HG02840 (cell line): ENCODE data around the gene PARD3.

Experiments used
- ATAC-seq: cut with Tn5 transposase; IDR thresholded peaks from one replicate; pipeline ENCODE4 v1.9.1; 2021; ENCODE audit warnings: mild to moderate bottlenecking, moderate library complexity, moderate number of reproducible peaks; ENCODE audit not compliant: unreplicated experiment, low FRiP score

Gene PARD3

DNA sequence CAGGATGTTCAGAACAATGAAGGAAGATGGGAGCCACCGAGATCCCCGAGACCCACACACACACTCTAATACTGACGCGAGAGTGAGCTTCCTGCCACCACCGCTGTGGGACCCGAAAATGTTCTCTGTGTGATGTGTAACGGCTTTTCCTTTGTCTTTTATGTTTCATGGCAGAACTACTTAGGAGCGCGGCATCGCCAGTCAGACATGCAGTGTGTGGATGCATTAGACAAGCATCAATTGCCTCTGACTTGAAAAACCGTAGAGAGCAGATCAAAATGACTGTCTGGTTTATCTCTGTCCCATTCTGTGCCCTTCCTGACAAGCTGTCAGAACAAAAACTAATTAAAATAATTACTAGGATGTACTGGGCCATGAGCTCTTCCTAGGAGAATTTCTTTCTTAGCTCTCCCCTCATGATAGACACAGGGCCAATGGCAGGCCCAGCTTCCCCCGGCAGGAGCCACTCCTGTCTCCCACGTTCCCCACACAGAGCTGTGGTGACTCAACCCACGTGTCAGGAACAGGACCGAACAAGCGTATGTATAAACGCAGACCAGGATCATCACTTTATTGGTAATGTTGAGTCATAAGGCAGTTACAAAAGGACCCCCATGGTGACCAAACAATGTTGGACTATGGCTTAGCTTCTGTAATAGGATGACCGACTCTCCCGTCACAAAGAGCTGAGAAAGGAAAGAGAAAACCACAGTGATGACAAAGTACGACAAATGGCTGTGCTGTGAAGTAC lies 705.0 kb downstream of the PARD3 start:
- no peak for ATAC-seq

DNA sequence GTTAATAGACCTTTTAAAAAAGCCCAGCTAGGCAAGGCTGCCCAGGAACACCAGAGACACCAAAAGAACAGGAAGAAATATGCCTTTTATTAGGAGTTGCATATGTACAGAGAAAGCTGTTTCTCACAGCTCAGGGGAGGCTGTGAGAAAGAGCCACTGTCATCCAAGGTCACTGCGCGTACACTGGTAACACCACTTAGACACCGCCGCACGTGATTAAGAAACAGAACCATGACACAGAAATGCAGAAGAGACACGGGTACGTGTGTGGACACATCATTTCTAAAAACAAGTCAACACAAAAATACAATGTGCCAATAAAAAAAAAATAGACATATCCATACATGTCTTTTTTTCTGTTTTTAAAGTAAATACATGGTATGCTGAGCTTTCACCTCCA lies 705.6 kb downstream of the PARD3 start:
- no peak for ATAC-seq

DNA sequence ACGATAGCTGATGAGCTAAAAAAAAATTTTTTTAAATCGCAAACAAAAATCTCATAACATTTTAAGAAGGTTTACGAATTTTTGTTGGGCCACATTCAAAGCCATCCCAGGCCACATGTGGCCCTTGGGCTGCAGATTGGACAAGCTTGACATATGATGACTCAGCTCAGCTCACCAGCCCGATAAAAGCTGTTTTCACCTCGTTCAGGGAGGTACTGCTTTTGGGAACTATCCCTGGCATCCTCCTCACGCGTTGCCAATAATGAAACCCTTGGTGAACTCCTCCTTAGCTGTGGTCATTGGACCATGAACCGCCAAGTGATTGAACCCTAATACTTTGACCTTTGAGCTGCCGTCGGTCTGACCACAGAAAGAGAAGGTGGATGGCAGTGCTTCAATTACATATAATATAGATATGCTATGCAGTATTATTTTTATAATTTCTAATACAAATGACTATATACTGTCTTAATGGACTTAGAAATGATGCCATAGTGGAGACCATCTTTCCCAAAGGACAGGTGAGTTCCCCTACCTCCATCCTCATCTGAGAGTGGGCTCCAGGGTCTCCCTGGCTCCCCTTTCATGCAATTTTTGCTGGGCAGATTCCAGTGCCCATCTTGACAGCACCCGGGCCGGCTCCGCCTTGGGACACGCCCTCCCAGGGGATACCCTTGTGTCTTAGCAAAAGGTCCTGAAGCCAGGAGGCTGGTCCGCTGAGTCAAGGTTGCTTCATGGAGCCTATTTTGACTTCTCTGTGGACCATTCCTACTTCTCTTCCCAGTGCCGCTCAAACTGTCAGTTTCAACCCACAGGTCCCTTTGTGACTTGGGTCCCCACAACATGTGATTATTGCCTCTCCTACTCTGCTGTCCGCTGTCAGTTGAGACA lies 707.2 kb downstream of the PARD3 start:
- ATAC-seq: no peak

DNA sequence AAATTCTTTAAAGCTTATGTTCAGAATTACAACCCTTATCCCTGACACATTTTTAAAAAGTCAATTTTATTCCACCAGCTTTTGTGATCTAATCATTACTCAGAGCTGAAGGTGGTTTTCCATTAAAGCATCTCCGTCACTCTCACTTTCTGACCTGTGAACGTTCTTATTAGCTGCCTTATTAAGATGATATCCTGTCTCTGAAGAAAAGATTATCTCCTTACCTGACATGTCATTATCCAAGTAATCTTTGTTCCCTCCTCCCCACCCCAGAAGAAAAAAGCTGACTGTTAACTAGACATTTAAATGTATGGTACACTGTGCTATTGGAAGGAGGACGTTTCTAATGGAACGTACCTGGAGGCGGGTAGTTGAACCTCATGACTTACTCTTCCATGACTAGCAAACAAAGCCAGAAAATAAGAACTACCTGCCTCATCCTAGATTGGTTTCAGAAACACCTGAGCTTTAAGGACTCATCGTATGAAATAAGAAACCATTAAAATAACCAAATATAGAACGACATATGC lies 708.7 kb downstream of the PARD3 start:
- ATAC-seq: no peak

DNA sequence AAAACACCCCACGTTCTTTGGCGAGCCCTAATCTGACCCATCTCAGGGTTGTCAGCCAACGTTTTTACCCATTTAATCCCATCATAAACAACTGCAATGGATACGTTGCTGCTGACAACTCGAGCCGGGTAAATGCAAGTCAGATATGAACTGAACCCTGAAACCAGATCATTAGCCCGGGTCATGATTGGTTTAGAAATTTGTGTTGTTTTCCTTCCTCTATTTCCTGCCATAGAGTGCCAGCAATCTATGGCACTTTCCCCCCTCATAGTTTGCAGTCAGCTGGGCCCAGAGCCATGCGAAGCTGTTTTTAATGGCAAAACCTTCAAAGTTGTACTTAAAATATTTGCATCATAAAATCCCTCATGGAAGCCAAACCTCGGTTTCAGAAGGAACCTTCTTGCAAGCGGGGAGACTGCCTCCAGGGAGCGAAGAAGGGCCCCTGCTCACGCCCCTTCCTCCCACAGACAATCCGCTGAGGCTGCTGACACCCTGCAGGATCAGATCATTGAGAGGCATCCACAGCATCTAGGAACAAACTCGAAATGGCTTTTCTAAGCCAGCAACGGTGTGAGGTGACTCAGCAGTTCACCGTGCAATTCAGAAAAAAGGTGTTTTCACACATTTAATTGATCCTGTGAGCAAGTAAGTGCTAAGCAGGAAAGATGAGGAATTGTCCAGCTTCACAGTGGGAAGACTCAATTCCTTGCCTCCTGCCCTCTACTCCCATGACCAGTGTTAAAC lies 710.1 kb downstream of the PARD3 start:
- no peak for ATAC-seq

DNA sequence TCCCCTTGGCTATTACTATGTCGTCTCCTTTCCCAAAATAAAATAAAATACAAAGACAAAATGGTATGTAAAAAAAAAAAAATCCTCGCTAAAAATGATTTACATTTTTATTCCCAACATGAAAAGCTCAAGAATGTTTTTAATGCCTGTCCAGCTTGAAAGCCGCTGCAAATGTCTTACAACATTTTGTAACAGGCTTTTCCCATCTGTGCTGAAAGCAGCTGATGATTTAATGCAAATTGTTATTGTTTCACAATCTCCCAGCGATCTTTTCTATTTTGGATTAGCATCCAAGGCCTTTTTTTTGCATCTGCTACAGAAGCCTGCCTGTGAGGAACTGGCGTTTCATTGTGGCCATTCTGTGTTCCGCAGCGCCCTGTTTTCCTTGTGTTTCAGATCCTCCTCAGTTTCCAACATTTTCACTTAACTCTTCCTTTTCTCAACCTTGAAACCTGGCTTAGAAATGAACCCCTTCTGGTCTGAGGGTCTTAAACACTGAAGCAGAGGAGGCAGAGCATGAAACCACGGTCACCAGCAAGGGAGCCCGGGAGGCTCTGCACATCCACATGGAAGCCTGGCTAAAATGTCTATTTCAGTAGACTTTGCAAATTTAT lies 712.1 kb downstream of the PARD3 start:
- no peak for ATAC-seq

DNA sequence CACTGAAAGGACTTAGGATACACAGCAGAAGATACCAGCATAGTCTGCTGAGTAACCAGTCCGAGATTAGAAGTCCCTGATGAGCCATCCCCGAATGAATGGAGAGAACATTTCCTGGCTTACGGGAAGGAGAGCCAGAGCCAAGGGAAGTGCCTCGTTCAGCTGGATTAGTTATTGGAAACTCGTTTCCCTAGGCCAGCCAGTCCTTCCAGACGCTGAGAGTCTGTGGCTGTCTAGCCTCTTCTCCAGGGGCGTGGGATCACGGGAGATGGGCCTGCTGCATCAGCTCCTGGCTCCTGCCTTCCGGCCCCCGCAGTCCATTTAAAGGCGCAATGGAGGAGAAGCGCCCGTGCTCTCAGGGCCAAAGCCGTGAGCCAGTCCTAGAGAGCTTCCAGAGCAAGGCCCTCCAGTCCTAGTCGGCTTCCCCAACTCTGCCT lies 712.8 kb downstream of the PARD3 start:
- ATAC-seq: no peak

DNA sequence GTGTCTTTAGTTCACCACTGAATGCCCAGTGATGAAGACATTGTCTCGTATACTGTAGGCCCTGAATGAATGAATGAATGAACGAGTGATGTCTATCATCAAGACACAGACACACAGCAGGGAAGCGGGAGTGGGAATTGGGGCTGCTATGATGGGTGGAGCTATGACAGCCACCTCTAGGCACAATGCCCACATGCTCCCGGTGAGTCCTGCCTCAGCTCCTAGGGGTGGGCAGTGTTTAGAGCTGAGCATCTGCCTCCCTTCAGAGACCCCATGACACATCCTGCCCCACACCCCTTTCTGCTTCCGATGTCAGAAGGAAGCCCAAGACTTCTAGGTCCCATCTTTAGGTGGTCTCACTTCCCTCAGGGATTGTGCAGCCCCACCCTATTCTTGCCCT lies 714.1 kb downstream of the PARD3 start:
- ATAC-seq: no peak

DNA sequence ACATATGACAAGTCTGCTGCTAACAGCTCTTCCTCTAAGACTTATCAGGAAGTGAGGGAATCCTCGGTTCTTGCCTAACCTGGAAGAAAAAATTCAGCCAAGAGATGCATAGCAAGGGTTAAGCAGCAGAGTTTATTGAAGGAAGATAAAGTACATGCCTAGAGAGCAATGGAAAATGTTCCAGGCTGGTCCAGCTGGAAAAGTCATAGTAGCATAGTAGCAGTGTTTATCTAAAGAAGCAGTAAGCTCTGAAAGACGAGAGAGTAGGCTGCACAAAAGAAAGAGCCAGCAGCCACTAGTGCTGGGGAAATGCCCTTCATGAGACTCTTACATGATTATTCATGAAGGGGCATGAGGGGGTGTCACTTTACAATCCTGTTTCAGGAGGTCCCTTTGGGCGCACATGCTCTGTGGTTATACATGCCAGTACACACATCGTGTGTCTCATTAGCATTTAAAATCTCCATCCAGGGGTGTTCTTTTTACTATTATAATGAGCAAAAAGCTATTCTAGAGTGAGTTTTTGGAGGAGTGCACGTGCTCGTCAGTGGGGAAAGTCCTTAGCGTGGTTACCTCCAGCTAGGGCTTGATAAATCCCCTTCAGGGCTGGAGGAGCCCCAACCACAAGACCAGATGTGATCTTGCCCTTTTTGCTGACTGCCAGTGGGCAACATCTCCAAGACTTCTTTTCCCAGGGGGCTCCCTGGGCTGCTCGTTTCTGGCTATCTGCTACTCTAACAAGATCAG lies 716.1 kb downstream of the PARD3 start:
- no peak for ATAC-seq

DNA sequence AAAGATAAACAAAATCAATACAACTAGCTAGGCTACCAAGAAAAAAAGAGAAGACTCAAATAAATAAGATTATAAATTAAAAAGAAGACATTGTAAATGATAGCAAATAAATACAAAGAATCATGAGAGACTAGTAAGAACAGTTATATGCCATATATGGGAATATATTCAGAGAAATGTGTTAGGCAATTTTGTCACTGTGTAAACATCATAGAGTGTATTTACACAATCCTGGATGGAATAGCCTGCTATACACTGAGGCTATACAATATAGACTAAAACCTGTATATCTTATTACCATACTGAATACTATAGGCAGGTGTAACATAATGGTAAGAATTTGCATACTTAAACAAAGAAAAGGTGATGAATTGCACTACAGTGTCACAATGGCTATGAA lies 717.4 kb downstream of the PARD3 start:
- ATAC-seq: no peak

DNA sequence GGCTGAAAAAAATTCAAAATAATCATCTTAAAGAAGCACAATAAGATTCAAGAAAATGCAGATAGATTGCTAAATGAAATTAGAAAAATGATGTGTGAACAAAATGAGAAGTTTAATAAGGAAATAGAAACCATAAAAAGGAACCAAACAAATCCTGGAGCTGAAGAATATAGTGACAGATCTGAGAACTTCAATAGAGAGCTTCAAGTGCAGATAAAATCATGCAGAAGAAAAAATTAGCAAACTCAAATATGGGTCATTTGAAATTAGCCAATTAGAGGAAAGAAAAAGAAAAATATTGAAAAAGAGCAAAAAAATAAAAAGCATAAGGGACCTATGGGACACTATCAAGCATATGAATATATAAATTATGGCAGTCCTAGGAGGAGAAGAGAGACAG lies 720.1 kb downstream of the PARD3 start:
- ATAC-seq: no peak

DNA sequence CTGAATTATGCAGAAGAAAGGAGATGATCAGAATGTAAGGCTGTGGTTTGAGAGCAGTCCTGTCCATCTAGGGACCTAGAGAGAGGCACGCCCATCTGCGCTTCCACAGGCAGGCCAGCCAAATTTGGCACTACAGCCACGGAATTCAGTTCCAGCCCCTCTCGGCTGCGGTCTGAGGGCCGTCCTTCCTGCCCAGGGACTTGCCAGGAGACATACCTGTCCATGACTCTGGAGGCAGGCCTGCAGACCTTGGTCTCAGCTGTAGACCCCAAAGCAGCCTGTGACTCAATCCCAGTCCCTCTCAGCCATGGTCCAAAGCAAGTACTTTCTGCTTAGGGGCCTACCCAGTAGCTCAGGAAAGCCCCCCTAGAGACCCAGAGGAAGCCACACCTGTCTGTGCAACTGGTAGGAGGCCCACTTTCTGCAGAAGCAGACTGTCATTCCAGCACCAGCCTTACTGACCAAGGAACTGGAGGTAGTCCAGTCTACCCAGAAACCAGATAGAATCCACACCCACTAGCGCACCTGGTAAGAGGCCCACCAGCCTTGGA lies 720.9 kb downstream of the PARD3 start:
- ATAC-seq: no peak

DNA sequence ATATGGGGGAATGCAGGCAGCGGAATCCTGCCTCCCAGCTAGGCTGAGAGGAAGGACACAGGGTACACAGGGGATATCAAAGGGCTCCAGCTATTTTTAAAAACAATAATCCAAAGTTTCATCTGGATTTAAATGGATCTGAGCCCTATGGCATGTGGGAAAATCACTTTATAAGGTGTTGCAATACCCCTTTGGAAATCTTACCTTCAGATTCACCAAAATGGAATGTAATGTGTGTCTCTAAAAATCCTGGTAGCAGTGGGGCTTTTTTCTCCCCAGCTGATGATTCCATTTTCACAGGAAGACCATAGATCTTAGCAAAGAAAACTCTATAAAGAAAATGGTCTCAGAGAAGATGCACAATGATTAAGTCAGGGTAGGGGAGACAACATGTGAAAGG lies 722.2 kb downstream of the PARD3 start:
- ATAC-seq: no peak

DNA sequence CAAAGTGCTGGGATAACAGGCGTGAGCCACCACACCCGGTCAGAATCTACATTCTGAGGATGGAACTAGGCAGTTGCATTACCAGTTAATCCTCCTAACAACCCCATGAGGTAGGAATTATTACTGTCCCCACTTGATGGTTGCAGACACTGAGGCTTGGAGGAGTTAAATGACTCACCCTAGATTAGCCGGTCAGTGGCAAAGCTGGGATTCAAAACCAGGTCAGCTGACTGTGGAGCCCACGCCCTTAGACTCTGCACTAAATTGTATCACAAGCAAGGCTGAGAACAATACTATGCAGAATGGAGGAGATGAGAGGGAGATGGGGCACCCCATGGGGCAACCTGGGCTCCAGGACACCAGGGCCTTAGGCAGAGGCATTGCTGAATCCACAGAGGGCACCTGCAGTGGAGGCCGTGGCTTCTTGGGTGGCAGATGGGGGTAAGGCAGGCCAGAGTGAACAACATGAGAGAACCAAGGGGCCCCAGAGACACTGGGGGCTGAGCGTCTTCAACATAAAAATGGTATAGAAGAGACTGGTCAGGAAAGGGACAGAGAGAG lies 723.4 kb downstream of the PARD3 start:
- ATAC-seq: no peak

DNA sequence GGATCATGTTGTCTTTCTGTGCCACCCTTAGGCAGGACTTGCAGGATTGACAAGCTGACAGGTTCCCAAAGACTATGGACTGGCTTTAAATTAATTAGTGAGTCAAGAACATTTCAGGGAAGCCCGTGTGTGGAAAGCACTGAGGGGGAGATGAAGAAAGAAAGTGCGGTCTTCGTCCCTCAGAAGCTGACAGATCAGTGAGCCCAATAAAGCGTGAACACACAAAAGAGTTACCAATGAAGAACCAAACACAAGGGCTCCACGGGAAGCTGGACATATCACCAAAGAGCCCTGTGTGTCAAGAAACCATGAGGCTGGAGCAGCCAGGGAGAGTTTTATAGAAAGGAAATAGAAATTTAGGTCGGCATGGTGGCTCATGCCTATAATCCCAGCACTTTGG lies 725.8 kb downstream of the PARD3 start:
- ATAC-seq: no peak

DNA sequence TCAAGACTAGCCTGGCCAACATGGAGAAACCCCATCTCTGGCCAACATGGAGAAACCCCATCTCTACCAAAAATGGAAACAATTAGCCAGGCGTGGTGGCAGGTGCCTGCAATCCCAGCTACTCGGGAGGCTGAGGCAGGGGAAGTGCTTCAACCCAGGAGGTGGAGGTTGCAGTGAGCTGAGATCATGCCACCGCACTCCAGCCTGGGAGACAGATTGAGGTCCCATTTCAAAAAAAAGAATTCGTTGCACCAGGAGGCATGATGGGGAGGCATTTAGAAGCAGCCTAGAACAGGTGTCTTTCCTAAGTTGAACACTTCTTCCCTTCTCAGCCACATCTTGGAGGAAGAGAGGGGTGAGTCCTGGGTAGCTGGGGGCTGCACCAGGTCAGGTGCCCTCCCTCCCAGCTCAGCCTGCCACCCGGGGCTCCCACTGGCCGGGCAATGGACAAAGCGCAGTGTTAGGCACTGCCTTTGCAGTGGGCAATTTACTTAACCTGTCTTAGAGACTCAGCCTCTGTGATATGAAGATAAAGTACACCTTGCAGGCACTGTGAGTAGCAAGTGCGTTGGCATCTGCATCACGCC lies 726.8 kb downstream of the PARD3 start:
- ATAC-seq: no peak

DNA sequence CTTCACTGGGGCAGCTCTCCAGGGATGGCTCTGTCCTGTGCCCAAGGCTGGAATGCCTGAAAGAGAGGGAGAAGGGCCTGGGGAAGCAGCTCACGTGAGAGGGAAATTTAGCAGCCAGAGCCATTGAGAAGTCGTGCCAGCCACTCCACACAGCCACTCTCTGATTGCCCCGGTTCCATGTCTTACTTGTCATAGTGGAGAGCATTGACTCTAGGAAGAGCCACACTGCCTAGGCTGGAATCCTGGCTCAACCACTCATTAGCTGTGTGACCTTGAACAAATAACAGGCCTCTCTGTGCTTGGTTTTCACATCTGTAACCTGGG lies 728.0 kb downstream of the PARD3 start:
- no peak for ATAC-seq

DNA sequence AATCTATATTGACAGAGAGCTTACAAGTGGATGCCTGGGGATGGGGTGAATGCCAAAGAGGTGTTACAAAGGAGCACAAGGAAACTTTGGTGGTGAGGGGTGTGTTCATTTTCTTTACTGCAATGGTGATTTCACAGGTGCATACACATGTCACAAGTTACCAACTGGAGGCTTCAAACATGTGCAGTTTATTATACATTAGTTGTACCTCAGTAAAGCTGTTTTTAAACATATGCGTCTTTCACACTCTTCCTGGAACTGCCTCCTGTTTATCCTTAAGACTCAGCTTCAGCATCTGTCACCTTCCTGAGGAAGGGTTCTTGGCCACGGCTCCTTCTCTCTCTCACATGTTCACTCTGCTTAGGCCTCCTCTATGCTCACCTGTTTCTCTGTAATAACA lies 731.5 kb downstream of the PARD3 start:
- ATAC-seq: no peak

DNA sequence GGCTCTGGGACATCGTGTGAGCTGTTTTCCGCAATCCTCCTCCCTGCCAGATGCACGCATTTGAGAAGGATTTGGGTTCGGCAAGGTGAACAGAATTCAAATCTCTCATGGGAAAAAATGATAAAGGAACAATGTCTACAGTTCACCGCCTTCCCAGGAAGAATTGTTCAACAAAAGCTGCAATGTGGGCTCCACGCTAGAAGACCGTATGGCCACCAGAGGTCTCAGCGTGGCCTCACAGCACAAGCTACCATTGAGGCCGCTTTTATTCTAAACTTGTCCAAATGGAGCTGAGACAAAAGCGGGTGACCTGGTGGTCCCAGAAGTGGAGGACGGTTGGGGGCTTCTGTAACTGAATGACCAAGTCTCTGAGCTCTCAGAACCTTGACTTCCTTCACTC lies 733.1 kb downstream of the PARD3 start:
- no peak for ATAC-seq
